NCI-H2107 treated with DMSO at 0.1 percent for 48 hours (cell line): ENCODE data around the gene CMTR2.
A peak's percentile ranks its signal among the peaks of the same experiment; 100 is the strongest.
"Not testable (repeated sequence)": the region's sequence is repeated elsewhere in the genome, so short reads cannot be mapped to it uniquely, and the experiment has no call there.

Experiments used
- DNase-seq: peaks from one replicate; lab custom pipeline; 2025; ENCODE audit not compliant: unreplicated experiment; lab: John Stamatoyannopoulos, UW

CMTR2 gene, protein sequence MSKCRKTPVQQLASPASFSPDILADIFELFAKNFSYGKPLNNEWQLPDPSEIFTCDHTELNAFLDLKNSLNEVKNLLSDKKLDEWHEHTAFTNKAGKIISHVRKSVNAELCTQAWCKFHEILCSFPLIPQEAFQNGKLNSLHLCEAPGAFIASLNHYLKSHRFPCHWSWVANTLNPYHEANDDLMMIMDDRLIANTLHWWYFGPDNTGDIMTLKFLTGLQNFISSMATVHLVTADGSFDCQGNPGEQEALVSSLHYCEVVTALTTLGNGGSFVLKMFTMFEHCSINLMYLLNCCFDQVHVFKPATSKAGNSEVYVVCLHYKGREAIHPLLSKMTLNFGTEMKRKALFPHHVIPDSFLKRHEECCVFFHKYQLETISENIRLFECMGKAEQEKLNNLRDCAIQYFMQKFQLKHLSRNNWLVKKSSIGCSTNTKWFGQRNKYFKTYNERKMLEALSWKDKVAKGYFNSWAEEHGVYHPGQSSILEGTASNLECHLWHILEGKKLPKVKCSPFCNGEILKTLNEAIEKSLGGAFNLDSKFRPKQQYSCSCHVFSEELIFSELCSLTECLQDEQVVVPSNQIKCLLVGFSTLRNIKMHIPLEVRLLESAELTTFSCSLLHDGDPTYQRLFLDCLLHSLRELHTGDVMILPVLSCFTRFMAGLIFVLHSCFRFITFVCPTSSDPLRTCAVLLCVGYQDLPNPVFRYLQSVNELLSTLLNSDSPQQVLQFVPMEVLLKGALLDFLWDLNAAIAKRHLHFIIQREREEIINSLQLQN

DNA sequence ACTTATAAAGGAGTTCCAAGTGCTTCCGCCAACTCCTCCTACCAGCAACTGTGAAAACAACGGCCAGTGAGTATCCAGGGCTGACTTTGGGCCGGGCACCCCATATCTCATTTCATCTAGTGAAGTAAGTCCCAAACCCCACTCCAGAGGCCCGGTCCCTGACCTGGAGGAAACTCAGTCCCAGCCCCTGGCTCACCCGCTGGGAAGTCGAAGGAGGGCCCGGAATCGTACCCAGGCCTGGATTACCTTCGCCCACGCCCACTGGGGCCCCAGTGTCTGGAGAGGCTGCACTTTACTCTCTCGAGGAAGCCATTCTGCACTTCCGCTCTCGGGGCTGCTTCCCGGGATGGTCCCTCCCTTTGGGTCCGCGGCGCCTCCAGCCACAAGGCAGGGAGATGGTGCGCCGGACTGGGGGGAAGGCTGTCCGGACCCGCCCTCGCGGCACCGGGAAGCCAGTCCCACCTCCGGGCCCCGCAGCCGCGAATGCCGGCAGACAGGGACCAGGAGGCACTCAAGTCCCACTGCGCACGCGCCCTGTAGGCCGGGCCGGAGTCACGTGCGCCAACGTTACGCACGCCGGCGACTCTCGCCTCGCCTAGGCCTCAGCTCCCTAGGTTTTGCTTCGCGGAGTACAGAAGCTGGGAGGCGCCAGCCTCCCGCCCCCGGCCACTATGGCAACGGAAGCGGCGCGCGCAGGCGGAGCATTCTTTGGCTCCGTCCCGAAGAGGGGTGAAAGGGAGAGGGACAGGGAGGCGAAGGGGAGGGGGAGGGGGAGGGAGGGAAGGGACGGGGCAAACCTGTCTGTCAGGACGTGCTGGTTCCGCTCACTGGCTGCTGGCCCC is at the start of gene CMTR2:
Gene CMTR2, minus strand, starts transcription at position 513 of the 842 bp plus-strand sequence. CDS start 3,482 bp downstream, outside the sequence.
- peak; percentile 91 for DNase-seq

DNA sequence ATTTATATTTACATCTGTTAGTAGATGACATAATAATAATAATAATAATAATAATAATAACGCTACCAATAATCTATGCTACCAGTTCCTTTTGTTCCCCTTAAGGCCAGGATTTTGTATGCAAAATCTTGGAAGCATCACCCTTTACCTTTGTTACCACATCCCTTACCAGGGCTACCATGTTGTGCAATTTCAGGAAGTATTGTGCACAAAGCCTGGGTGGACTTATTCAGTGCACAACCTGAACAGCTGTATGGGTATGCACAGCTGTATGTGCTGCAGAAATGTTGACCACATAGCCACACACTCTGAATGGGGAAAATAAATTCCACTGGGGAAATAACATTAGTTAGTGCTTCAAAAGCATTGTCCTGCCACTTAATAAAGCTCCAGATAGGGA is 49.4 kb upstream of the CMTR2 start:
- DNase-seq: no peak

- DNase-seq: no peak
Measured at GRCh38 chr16:71338193-71338592, 49.0 kb upstream of the CMTR2 start.

DNA sequence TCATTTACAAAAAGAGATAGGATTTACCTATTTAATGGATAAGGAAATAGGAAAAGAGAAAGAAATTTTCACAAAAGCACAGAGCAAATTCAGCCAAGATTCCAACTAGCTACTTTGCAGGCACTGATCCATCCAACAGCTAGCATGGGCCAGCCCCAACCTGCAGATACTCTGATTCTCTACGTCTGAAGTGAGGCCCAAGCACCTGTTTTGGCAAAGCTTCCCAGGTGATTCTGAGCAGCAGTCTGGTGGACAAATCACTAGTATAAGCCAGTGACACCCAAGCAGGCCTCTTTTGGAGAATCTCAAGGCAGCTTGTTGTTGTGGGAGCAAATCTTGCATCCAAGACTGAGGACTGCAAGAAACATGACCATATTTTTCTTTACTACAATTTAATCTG is 48.4 kb upstream of the CMTR2 start:
- DNase-seq: no peak

- no peak for DNase-seq
Measured at GRCh38 chr16:71328151-71328550, 38.9 kb upstream of the CMTR2 start.

DNA sequence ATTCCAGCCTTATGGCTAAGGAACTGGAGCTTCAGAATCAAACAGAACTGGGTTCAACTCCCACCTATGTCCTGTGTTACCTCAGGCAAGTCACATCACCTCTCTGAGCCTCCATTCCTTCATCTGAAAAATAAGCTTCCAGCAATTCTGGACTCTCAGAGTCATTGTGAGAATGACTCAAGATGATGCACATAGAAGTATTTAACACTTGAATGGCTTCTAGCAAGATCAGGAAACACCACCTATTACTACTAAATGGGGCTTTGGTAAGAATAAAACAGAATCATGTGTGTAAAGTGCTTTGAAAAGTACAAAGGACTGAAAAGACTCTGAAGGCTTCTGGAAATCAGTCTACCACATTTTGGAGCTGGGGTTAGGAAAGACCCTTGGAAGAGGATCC is 38.5 kb upstream of the CMTR2 start:
- DNase-seq: no peak

- no peak for DNase-seq
Measured at GRCh38 chr16:71319999-71320398, 30.8 kb upstream of the CMTR2 start.

- DNase-seq: no peak
Measured at GRCh38 chr16:71315269-71315668, 26.1 kb upstream of the CMTR2 start.

- not testable (repeated sequence) for DNase-seq
Measured at GRCh38 chr16:71313591-71313990, 24.4 kb upstream of the CMTR2 start.

DNA sequence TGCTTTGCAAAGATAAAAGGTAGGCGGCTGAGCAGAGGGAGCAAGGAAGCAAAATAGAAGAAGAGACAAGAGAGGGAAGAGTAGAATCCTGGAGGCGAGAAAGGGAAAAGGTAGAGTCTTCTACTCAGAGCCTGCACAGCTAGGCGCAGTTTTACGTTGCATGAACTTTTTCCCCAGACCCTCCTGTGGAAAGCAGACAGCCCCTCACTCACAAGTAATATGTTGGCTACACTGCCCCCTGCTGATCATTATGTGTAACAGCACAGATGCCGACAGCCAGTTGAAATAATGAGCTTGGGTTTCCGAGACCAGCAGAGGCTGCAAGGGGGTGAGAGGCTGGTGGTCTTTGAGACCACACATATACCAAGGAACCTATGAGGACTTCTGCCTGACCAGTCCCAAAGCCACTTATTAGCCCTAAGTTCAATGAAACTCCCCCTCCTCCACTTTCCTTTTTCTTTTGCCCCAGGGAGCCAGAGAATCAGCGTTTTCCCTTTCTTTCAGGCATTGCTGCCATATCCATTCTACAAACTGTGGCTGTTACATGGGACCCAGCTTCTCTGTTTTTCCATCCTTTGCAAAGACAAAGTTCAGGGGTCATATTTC is 22.5 kb upstream of the CMTR2 start:
- no peak for DNase-seq

- DNase-seq: no peak
Measured at GRCh38 chr16:71303938-71304337, 14.7 kb upstream of the CMTR2 start.

DNA sequence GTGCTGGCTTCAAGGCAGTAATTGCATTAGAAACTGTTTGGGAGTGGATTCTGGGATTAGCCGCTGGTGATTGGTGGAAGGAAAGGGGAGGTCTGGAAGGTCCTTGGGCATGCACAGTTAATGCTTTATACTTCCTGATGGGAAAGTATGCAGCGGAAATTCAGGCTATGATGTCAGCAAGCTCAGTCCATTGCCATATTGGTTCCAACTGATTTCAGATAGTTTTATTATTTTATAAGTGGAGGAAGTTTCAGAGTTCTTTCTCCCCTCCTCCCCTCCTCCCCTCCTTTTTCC is 8.1 kb upstream of the CMTR2 start:
- DNase-seq: no peak

GRCh38 chr16:71296584-71297340 is 7.6 kb upstream of the CMTR2 start:
- DNase-seq: no peak

- no peak for DNase-seq
Measured at GRCh38 chr16:71295950-71296349, 6.7 kb upstream of the CMTR2 start.

DNA sequence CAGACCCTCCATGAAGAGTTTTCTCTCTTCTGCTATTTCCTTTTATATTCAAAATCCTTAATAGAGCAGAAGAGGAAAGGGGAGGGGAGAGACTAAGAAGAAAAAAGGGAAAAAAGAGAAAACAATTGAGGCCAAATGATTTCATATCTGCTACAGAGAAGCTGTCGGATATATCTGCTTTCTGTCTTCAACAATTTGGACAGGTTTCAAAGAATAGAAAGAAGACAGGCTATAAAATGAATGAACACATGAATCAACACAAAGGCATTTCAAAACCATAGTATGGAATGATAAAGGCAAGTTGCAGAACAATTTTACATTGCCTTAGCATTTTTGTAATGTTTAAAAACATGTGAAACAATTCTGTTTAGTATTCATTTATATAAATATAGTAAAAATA is 4.7 kb upstream of the CMTR2 start:
- DNase-seq: no peak

DNA sequence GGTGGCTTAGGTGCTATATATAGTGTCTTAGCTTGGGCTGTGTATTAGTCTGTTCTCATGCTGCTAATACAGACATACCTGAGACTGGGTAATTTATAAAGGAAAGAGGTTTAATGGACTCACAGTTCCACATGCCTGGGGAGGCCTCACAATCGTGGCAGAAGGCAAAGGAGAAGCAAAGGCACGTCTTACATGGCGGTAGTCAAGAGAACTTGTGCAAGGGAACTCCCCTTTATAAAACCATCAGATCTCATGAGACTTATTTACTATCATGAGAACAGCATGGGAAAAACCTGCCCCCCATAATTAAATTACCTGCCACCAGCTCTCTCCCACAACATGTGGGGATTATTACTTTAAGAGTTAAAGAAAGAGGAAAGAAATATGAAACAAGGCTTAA is 2.9 kb upstream of the CMTR2 start:
- not testable (repeated sequence) for DNase-seq

GRCh38 chr16:71289732-71290062 is 495 bp upstream of the CMTR2 start:
- no peak for DNase-seq

GRCh38 chr16:71288570-71288889 is 672 bp downstream of the CMTR2 start:
- DNase-seq: no peak

DNA sequence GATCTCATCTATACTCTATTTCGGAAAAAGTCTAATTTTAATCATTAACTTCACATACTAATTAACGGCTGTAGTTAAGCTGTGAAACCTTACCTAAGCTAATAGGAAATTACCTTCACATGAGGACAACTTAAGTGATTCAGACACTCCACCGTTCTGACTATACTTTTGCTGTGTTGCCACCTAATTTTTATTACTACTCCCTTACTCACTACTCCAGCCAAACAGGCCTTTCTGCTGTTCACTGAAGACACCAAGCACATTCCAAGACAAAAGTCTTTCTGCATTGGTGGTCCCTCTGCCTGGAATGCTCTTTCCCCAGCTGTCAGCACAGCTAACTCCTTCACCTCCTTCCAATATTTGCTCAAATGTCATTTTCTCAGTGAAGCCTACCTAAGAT is 1.3 kb downstream of the CMTR2 start:
- DNase-seq: no peak

GRCh38 chr16:71287454-71287853 is 1.7 kb downstream of the CMTR2 start:
- DNase-seq: no peak

GRCh38 chr16:71283612-71284011 is 5.6 kb downstream of the CMTR2 start:
- DNase-seq: no peak
